ENCODE measurements around the gene CFAP58.
"Not testable (repeated sequence)": the region's sequence is repeated elsewhere in the genome, so short reads cannot be mapped to it uniquely, and the experiment has no call there.

The CFAP58 gene

DNA sequence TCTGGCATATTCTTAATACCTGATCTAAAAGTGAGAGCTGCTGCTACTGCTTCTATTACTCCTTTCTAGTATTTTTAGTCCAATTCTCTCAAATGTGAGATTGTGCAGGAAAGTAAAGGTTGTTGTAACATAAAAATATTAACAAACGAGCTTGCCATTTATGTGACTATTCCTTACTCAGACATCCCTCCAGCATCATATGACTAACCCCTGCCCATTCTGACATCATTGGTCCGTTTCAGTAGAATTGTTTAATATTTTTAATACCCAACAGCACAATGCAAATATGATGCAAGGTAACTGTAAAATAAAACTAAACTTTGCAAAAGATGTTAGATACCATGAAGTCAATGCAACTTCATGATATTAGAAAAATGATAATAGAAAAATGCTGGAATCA is 83.6 kb downstream of the CFAP58 start:
- TF ChIP-seq ZNF274 (IDR thresholded peaks at IDR 0.05; ENCODE audit: low read depth, low read length), result no peak
- H3K4me3 ChIP-seq (ENCODE audit: low read length), result no peak overlapping the region

DNA sequence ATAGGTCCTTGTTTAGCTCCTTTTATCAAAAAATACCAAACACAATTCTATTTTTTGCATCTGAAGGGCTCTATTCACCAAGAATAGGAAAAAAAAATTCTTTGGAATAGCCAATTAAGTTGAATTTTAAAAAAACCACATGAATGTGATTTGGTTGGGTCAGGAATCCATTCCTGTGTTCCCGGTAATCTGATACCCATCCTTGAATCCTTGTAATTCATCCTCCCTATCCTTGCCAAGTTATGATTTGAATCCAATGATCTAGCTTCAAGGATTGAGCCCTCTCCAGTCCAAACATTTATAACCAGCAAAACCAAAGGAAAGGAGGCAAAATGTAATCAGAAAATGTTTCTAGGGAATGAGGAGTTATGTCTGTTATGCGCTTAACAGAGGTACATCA is 86.6 kb downstream of the CFAP58 start:
- no peak for TF ChIP-seq ZNF274 (IDR thresholded peaks at IDR 0.05; ENCODE audit: low read depth, low read length)
- H3K4me3 ChIP-seq (ENCODE audit: low read length), result no peak overlapping the region

DNA sequence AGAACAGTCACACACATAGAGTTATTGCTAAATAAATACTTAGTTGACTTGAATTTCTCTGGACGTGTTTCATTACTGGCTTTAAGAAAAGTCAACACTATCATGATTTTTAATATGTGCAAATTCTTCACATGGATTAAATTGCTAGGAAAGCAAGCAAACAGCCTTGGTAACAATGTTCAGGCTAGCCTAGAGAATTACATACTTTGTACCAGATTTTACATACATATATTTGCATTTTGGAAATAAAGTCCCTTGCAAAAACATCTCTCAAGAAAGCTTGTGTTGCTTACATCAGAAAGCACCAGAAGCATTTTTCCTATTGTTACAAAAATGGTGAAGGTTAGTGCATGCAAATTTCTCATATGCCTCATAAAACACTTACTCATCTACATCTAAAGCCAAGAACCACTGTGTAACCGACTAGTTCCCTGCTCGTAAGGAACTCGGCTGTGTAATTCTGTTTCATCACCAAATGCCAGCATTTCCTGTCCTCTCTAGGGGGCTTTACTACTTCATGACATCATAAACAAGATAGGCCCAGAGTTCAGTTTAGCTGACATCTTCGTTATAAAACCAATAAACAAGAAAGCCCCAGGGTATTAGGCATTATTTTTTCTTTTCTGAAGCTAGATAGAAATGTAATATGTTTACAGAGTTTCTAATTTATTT is 87.8 kb downstream of the CFAP58 start:
- no peak overlapping the region for H3K4me3 ChIP-seq (ENCODE audit: low read length)
- no peak for TF ChIP-seq ZNF274 (IDR thresholded peaks at IDR 0.05; ENCODE audit: low read depth, low read length)

GRCh38 chr10:104445359-104445758 is 91.7 kb downstream of the CFAP58 start:
- no peak for TF ChIP-seq ZNF274 (IDR thresholded peaks at IDR 0.05; ENCODE audit: low read depth, low read length)
- H3K4me3 ChIP-seq (ENCODE audit: low read length), result no peak overlapping the region

DNA sequence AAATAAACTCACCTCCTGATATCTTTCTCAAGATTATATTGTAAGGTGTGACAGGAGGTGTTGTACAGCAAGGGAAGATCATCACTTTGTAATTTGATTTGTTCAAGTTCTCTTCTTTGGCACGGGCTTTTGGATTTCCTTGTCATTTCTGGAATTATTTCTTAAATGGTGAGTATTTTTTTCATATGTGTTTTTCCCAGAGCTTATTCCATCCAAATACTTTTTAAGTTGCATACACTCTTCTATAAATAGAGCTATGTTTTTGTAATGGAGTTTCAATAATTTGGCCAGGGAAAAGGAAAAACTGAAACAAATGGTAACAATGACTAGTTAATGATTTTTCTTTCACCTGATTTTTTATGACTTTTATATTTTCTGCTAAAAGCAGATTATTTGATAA is 92.5 kb downstream of the CFAP58 start:
- H3K4me3 ChIP-seq (ENCODE audit: low read length), result no peak overlapping the region
- no peak for TF ChIP-seq ZNF274 (IDR thresholded peaks at IDR 0.05; ENCODE audit: low read depth, low read length)

DNA sequence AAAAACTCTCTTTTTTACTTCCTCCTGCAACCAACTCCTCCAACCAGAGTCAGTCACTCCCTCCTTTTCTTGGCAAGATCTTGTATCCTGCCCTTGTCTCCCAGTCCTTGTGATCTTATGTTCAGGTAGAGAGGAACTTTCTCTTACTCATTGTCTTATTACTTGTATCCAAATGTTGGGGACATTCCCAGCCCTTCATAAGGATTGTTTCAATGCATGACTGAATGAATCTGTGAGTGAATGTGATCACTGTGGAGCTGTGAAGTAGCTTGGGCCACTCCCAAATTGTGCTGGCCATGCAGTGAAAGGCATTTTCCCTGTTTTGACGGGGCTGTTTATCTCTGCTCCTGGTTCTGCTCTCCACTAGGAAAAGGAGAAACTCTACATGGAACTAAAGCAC is 93.7 kb downstream of the CFAP58 start:
- TF ChIP-seq ZNF274 (IDR thresholded peaks at IDR 0.05; ENCODE audit: low read depth, low read length), result no peak
- H3K4me3 ChIP-seq (ENCODE audit: low read length), result no peak overlapping the region

- TF ChIP-seq ZNF274 (IDR thresholded peaks at IDR 0.05; ENCODE audit: low read depth, low read length), result no peak
- no peak overlapping the region for H3K4me3 ChIP-seq (ENCODE audit: low read length)
These were observed 94.3 kb downstream of the CFAP58 start for GRCh38 chr10:104447906-104448305.

DNA sequence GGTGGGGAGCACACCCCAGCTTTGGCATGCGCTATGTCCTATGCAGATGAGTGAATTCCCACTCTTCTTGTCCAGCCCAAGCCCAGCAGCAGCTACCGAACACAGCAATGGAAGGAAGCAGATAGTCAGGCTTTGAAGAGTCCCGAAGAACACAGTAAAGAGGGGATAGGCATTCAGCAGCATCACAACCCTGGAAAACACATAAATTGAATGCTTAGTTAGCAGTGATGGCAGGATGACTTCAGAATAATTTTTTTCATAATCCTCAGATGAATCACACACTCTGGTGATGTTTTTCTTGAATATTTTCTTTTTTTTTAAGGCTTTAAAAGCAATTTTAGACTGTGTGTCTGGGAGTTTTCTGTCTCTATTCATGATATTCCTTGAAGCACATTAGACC is 95.8 kb downstream of the CFAP58 start:
- no peak overlapping the region for H3K4me3 ChIP-seq (ENCODE audit: low read length)
- TF ChIP-seq ZNF274 (IDR thresholded peaks at IDR 0.05; ENCODE audit: low read depth, low read length), result no peak

- H3K4me3 ChIP-seq (ENCODE audit: low read length), result no peak overlapping the region
- no peak for TF ChIP-seq ZNF274 (IDR thresholded peaks at IDR 0.05; ENCODE audit: low read depth, low read length)
These were observed 96.9 kb downstream of the CFAP58 start for GRCh38 chr10:104450490-104450889.

- no peak overlapping the region for H3K4me3 ChIP-seq (ENCODE audit: low read length)
- TF ChIP-seq ZNF274 (IDR thresholded peaks at IDR 0.05; ENCODE audit: low read depth, low read length), result no peak
These were observed 97.3 kb downstream of the CFAP58 start for GRCh38 chr10:104450954-104451353.

GRCh38 chr10:104452977-104453376 is 99.3 kb downstream of the CFAP58 start:
- TF ChIP-seq ZNF274 (IDR thresholded peaks at IDR 0.05; ENCODE audit: low read depth, low read length), result no peak
- no peak overlapping the region for H3K4me3 ChIP-seq (ENCODE audit: low read length)

DNA sequence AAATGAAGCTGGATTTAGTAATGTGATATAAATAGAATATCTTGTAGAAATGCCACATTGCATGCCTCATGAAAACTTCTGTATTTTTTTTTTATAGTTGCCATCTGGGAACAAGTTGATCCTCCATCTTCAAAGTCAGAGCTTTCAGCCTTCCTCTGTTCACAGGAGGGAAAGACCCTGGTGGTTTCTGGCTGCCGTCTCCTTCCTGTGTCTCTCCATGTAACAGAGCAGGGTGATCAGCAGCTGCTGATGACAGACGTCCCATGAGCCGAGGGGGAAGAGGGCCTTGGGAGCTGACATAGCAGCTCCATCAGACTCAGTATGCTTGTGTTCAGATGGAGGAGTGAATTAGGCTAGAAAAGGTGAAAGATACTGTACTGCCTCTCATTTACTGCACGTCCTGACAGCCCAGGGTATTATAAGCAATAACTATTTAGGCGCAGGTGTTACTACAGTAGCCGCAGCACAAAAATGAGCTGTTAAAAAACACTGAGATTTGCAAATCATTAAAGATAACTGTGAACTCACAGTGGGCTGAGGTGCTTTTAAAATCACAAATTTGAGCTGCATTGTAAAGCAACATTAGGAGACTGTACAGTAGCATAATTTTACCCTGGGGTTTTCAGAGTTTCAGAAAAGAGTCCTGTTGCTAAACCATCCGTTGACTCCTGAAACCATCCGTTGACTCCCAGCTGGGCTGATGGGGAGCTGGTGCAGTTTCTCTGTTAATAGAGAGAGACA is 103.3 kb downstream of the CFAP58 start:
- TF ChIP-seq ZNF274 (IDR thresholded peaks at IDR 0.05; ENCODE audit: low read depth, low read length), result no peak
- H3K4me3 ChIP-seq (ENCODE audit: low read length), result no peak overlapping the region

DNA sequence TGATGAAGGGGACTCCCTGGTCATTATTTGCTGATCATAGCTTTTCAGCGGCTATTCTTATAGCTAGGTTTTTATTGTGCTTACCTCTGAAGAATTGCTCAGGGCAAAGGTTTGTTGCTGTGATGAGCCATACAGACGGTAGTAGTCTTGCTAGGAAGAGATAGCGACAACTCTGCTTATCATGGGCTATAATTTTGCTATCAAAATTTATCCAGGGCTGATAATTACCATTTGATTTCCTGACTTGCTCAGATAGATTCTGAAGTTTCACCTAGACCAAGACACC is 103.9 kb downstream of the CFAP58 start:
- no peak overlapping the region for H3K4me3 ChIP-seq (ENCODE audit: low read length)
- no peak for TF ChIP-seq ZNF274 (IDR thresholded peaks at IDR 0.05; ENCODE audit: low read depth, low read length)

DNA sequence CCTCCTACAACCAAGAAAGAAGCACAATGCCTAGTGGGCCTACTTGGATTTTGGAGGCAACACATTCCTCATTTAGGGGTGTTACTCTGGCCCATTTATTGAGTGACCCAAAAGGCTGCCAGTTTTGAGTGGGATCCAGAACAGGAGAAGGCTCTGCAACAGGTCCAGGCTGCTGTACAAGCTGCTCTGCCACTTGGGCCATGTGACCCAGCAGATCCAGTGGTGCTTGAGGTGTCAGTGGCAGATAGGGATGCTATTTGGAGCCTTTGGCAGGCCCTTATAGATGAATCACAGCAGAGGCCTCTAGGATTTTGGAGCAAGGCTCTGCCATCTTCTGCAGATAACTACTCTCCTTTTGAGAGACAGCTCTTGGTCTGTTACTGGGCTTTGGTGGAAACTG is 111.9 kb downstream of the CFAP58 start:
- H3K4me3 ChIP-seq (ENCODE audit: low read length), result not testable (repeated sequence)

DNA sequence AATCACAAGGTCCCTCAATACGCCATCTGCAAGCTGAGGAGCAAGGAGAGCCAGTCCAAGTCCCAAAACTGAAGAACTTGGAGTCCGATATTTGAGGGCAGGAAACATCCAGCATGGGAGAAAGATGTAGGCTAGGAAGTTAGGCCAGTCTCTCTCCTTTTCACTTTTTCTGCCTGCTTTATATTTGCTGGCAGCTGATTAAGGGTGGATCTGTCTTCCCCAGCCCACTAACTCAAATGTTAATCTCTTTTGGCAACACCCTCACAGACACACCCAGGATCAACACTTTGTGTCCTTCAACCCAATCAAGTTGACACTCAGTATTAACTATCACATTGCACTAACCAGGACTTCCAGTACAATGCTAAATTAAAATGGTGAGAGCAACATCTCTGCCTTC is 115.2 kb downstream of the CFAP58 start:
- H3K4me3 ChIP-seq (ENCODE audit: low read length), result not testable (repeated sequence)

GRCh38 chr10:104472505-104472904 is 118.9 kb downstream of the CFAP58 start:
- no peak for TF ChIP-seq ZNF274 (IDR thresholded peaks at IDR 0.05; ENCODE audit: low read depth, low read length)
- no peak overlapping the region for H3K4me3 ChIP-seq (ENCODE audit: low read length)

All from GM08714 (cell line).